GM12801 (cell line): ENCODE measurements around the gene BSN.

Source experiments
- TF ChIP-seq, protein P1 (sequence below): IDR thresholded peaks from one replicate; pipeline ENCODE4 v1.5.1; 2011; ENCODE audit warnings: control low read depth; ENCODE audit not compliant: insufficient read length; ENCODE audit errors: extremely low read depth

The BSN gene

GRCh38 chr3:49714728-49715550 lies 160.7 kb downstream of the BSN start:
- TF ChIP-seq, protein P1, sequence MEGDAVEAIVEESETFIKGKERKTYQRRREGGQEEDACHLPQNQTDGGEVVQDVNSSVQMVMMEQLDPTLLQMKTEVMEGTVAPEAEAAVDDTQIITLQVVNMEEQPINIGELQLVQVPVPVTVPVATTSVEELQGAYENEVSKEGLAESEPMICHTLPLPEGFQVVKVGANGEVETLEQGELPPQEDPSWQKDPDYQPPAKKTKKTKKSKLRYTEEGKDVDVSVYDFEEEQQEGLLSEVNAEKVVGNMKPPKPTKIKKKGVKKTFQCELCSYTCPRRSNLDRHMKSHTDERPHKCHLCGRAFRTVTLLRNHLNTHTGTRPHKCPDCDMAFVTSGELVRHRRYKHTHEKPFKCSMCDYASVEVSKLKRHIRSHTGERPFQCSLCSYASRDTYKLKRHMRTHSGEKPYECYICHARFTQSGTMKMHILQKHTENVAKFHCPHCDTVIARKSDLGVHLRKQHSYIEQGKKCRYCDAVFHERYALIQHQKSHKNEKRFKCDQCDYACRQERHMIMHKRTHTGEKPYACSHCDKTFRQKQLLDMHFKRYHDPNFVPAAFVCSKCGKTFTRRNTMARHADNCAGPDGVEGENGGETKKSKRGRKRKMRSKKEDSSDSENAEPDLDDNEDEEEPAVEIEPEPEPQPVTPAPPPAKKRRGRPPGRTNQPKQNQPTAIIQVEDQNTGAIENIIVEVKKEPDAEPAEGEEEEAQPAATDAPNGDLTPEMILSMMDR: no peak

DNA sequence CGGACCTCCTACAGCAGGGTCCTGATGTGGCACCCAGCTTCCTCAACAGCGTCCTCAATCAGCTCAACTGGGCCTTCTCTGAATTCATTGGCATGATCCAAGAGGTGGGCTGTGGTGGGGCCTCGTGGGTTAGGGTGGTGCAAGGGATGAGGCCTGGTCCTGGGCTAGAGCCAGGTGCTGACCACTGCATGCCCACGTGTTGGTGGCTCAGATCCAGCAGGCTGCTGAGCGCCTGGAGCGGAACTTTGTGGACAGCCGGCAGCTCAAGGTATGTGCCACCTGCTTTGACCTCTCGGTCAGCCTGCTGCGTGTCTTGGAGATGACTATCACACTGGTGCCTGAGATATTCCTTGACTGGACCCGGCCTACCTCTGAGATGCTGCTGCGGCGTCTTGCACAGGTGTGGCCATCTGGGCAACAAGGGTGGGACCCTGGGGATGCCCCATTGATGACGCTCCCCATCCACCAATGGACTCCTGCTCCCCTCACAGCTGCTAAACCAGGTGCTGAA lies 161.4 kb downstream of the BSN start:
- TF ChIP-seq, protein P1: no peak

- TF ChIP-seq, protein P1: no peak
Measured at GRCh38 chr3:49716169-49716568, 161.9 kb downstream of the BSN start.

DNA sequence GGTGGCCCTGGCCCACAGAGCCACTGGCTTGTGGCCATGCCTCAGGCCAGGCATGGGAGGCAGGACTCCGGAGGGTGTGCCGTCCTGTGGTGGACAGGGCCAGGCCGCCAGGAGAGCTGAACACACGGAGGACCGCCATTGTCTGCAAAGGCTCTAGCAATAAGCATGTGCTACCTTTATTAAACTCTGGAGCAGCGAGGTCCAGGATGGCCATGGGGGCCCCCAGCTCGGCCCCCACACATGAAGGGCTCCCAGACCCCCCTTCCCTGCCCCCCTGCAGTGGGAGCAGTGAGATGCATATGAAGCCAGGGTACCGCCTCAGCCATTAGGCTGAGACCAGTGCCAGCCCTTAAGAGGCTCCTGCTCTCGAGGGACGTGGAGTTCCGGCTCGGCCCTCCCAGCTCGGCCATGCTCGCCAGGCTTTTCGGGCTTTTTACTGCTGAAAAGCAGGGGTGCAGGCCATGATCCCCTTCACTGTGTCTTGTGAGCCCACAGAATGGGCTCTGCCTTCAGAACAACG lies 162.5 kb downstream of the BSN start:
- TF ChIP-seq, protein P1: no peak

DNA sequence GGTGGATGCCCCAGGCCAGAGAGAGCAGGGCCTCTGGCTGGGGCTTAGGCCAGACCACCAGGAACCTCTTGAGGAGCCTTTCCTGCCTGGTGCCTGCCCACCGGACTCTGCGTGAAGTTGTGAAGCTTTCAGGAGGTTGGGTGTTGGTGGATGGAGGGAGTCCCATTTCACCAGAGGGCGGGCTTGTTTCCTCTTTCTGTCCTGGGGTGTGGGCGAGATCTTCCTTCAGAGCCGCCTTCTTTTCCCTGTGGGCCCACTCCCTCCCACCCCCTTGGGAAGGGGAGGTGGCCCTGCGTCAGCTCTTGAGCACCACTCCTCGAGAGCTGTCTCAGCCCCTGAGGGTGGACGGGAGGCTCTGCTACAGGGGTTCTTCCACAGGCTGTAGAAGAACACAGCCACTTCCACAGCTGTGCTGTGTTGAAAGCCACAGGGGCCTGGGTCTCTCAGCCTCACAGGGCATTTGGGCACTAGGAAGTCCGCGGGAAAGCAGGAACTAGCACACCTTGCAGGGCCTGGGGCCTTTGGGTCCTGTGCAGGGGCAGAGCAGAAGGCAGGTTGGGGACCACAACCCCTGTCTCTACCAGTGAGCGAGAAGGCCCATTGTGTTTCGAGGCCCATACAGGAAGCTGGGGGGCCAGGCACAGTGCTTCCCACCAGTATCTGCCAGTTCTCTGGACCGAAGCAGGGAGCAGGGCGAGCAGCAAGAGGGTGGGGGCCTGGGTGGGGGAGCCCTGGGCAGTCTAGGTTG lies 163.1 kb downstream of the BSN start:
- TF ChIP-seq, protein P1: no peak

- TF ChIP-seq, protein P1: no peak
Measured at GRCh38 chr3:49717959-49718857, 163.9 kb downstream of the BSN start.
